ENCODE results near the gene SHQ1.

The SHQ1 gene

GRCh38 chr3:72746430-72747411 is 101.5 kb downstream of the SHQ1 start:
- H3K4me3 ChIP-seq, result no peak overlapping the region
- intact Hi-C loops (cut with DNase I; ENCODE audit: low total_unique reads), result no loop called here
- no peak overlapping the region for H3K27ac ChIP-seq
- no peaks in the 10 kb centered on the region for H3K4me1 ChIP-seq
- DNase-seq, result no peak
- no peaks in the 10 kb centered on the region for H3K9me3 ChIP-seq
- no peaks in the 10 kb centered on the region for H3K27me3 ChIP-seq
- no peaks in the 10 kb centered on the region for H3K36me3 ChIP-seq
- TF ChIP-seq, protein P1, sequence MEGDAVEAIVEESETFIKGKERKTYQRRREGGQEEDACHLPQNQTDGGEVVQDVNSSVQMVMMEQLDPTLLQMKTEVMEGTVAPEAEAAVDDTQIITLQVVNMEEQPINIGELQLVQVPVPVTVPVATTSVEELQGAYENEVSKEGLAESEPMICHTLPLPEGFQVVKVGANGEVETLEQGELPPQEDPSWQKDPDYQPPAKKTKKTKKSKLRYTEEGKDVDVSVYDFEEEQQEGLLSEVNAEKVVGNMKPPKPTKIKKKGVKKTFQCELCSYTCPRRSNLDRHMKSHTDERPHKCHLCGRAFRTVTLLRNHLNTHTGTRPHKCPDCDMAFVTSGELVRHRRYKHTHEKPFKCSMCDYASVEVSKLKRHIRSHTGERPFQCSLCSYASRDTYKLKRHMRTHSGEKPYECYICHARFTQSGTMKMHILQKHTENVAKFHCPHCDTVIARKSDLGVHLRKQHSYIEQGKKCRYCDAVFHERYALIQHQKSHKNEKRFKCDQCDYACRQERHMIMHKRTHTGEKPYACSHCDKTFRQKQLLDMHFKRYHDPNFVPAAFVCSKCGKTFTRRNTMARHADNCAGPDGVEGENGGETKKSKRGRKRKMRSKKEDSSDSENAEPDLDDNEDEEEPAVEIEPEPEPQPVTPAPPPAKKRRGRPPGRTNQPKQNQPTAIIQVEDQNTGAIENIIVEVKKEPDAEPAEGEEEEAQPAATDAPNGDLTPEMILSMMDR (IDR thresholded peaks at IDR 0.05), result no peak

DNA sequence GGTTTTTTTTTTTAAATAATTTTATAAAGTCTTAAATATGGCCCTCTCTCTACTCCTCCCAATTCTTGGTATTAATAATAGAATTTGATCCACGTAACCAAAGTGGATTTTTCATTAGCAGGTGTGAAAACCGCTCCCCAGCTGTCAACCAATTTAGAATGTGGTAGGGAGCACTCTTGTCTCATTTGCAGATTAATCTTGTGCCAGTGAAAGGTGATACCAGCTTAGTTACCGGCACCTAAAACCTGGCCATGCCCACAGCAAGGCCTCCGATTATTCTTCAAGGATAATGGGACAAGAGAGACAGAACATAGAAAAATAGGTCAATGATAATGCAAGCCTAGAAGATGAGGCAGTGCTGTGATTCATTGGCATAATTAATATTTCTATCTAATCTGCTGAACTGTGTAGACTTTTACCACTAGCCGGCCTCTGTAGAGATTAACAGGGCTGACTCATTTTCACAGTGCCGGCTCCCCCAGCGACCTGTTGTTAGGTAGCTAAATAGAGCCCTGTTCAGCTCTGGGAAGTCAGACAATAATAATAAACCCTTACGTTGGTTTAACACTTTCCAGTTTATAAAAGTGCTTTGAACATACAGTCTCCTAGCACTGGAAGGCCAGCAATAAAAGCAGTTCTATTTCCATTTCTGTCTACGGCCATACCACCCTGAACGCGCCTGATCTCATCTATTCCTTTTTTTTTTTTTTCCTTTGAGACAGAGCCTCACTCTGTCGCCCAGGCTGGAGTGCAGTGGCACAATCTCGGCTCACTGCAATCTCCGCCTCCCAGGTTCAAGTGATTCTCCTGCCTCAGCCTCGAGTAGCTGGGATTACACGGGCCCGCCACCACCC is 102.9 kb downstream of the SHQ1 start:
- H3K27me3 ChIP-seq, result no peaks in the 10 kb centered on the region
- H3K9me3 ChIP-seq, result no peaks in the 10 kb centered on the region
- no peaks in the 10 kb centered on the region for H3K36me3 ChIP-seq
- H3K4me3 ChIP-seq, result no peak overlapping the region
- TF ChIP-seq, protein P1 (IDR thresholded peaks at IDR 0.05), result no peak
- H3K27ac ChIP-seq, result no peak overlapping the region
- DNase-seq, result no peak
- H3K4me1 ChIP-seq, result no peaks in the 10 kb centered on the region
- intact Hi-C loops (cut with DNase I; ENCODE audit: low total_unique reads), result no loop called here

- no peaks in the 10 kb centered on the region for H3K4me1 ChIP-seq
- H3K36me3 ChIP-seq, result no peaks in the 10 kb centered on the region
- H3K27me3 ChIP-seq, result no peaks in the 10 kb centered on the region
- intact Hi-C loops (cut with DNase I; ENCODE audit: low total_unique reads), result loop anchor here (5.0 kb wide), 1 partner anchor 1363 kb away; no protein-coding TSS in a partner anchor
- no peak overlapping the region for H3K4me3 ChIP-seq
- TF ChIP-seq, protein P1 (IDR thresholded peaks at IDR 0.05), result no peak
- DNase-seq, result no peak
- H3K27ac ChIP-seq, result no peak overlapping the region
- H3K9me3 ChIP-seq, result no peaks in the 10 kb centered on the region
Observed at GRCh38 chr3:72744330-72744729, 103.9 kb downstream of the SHQ1 start.

DNA sequence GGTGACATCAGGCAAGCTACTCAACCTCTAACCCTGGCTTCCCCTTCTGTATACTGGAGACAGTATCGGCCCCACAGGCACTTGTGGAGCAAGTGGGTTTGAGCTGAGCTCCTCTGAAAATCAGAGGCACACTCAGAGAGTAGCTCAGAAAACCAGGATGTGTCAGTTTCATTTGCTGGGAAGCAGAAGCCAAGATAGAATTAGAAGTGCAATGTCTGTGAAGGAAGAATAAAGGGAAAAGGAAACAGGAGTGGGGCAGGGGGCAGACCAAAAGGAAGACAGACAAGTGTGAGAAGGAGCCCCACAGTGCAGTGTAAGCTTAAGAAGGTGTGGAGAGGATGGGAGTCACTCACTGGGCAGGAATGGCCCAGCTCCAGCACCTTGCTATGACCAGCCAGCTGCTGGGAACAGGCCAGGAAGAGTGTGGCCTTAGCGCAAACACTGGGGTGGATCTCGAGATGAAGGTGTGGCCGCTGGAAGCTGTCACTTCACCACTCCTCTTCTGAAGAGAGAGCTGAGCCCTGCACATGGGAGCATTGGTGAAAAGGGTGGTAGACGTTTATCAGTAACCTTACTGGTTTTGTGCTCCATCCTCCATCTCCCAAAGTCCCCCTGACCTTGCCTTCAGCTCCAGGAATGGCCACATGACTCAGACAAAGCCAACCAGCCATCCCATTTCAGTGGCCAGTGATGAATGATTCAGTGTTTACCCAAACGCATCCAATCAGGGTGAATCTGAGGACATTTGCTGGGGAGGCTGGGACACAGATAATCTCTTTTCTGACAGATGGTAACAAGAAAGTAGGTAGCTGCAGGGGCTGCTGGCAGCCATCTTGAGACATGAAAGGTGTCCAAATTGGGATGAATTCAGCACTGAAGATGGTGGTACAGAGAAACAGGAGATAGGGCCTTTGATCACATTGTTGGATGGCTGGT is 108.4 kb downstream of the SHQ1 start:
- no peak overlapping the region for H3K4me3 ChIP-seq
- H3K4me1 ChIP-seq, result peaks cover 0 to 13% (median 9%) of the 10 kb centered on the region in 4 donors
- TF ChIP-seq, protein P1 (IDR thresholded peaks at IDR 0.05), result no peak
- H3K36me3 ChIP-seq, result no peaks in the 10 kb centered on the region
- intact Hi-C loops (cut with DNase I; ENCODE audit: low total_unique reads), result loop anchor here (5.0 kb wide), 1 partner anchor 1368 kb away; no protein-coding TSS in a partner anchor
- no peak overlapping the region for H3K27ac ChIP-seq
- DNase-seq, result no peak
- peaks cover 0 to 7% of the 10 kb centered on the region in 2 donors for H3K27me3 ChIP-seq
- peaks cover 0 to 2% (median 0%) of the 10 kb centered on the region in 3 donors for H3K9me3 ChIP-seq
